GM12873 (cell line): ENCODE measurements around the gene USH2A.

Experiments used
- TF ChIP-seq, protein P1 (sequence below): IDR thresholded peaks from 2 replicates; pipeline ENCODE4 v1.5.1; 2012; ENCODE audit warnings: low read depth, mild to moderate bottlenecking, moderate library complexity, low read length, control low read depth; ENCODE audit not compliant: insufficient read depth; ENCODE audit errors: missing control alignments

The USH2A gene

DNA sequence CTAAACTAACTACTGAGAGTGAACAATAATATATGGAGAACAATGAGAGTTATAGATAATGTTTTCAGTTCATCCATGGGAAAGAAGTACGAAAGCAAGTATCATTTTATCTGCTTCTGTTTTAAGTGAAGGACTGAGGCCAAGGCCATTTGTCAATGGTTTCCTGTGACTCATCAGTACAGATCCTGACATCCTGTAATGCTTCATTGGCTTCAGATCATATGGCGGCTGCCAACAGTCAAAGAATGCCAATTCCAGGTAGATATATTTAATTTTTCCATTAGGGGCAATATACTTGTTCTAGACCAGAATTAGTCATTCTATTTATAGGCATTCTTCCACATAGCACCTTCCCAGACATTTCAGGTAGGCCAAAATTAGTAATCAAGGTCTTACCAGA lies 97.3 kb downstream of the USH2A start:
- TF ChIP-seq, protein P1, sequence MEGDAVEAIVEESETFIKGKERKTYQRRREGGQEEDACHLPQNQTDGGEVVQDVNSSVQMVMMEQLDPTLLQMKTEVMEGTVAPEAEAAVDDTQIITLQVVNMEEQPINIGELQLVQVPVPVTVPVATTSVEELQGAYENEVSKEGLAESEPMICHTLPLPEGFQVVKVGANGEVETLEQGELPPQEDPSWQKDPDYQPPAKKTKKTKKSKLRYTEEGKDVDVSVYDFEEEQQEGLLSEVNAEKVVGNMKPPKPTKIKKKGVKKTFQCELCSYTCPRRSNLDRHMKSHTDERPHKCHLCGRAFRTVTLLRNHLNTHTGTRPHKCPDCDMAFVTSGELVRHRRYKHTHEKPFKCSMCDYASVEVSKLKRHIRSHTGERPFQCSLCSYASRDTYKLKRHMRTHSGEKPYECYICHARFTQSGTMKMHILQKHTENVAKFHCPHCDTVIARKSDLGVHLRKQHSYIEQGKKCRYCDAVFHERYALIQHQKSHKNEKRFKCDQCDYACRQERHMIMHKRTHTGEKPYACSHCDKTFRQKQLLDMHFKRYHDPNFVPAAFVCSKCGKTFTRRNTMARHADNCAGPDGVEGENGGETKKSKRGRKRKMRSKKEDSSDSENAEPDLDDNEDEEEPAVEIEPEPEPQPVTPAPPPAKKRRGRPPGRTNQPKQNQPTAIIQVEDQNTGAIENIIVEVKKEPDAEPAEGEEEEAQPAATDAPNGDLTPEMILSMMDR, result no peak

DNA sequence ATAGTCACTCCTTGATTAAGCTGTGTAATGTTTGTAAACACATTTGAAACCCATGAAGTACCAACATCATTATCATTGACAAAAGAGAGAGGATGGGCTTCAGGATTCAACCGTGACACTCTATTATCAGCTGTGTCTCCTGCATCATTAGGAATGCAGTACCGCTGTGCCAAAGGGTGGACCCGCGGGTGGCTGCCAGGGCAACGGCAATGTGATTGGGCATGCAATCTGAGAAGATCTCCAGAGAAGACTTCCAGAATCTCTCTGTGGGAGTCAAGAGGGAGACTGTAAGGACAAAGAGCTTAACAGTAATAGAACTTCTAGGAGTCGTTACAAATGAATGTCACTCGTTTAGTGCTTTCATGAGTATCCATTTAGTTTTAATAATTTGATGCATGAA lies 97.9 kb downstream of the USH2A start:
- TF ChIP-seq, protein P1, result no peak

DNA sequence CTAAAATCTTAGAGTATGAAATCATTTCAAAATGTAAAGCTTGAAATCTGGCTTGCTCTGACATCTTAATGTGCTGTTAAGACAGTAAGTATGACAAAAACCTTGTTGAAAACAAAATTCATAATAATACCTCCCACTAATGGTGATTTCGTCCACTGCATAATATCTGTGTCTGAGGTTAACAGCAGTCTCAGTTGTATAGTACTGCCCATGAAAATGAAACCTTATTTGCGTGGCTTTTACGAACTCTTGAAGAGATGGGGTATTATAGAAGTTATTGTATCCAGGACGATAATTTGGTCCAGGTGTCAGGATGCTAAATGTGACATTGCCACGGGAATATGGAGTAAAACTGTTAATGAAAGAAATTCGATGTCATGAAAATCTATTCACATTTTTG lies 99.9 kb downstream of the USH2A start:
- TF ChIP-seq, protein P1, result no peak

DNA sequence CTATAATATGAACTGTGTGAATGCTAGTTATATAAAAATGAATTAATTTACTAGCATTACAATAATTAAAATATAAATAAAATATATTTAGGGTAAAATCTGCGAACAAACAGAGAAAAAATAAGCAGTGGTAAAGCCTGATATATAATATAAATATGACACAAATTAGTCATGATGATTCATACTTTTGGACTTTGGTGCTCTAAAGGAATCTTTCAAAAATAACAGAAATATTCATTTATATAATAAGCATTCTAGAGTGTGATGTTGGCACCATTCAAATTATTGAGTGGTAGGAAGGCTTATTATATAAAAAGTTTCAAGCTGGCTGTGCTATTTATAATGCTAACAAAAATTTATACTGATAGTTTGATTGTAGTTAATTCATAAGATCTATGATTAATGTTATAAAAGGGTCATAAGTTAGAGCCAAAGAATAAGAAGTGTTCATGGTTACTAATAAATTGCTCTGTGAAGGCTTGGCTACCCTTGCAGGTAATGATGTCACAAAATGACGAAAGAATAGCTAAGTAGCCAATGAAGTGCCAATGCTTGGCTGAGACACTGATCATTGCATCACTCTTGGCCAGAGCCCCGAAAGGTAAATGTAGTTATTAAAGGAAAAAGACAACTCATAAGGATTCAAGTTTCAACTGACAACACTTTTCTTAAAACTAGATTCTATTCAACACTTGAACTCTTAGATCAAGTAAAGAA lies 108.7 kb downstream of the USH2A start:
- TF ChIP-seq, protein P1, result no peak

DNA sequence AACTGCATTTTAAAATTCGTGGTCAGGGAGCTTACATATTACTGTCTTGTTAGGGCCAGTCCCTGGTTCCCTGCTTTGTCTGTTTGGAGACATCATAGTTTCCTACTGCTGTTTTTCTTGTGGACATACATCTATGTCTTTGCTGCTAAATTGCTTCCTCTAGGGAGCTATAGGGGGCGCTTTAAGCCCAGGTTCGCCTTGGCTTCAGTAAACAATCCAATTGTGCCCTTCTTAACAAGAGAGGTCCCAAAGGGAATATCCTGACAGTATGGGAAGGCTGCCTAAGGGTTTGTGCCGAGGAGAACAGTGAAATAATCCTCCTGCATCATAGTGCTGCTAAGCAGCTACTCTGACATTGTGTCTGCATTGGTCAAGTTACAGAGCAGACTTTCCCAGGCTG lies 112.5 kb downstream of the USH2A start:
- TF ChIP-seq, protein P1, result peak; percentile 63

DNA sequence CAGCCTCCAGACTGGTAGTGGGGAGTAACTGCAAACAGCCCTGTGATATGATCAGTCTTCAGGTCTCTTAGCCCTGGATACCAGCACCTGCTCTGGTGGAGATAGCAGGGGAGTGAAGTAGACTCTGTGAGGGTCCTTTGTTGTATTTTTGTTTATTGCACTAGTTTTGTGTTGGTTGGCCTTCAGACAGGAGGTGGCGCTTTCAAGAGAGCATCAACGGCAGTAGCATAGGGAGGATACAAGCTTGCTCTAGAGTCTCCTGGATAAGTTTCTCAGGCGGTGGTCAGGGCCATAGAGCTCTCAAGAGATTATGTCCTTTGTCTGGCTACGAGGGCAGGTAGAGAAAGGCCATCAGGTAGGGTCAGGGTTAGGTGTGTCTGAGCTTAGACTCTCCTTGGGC lies 116.4 kb downstream of the USH2A start:
- TF ChIP-seq, protein P1, result no peak

DNA sequence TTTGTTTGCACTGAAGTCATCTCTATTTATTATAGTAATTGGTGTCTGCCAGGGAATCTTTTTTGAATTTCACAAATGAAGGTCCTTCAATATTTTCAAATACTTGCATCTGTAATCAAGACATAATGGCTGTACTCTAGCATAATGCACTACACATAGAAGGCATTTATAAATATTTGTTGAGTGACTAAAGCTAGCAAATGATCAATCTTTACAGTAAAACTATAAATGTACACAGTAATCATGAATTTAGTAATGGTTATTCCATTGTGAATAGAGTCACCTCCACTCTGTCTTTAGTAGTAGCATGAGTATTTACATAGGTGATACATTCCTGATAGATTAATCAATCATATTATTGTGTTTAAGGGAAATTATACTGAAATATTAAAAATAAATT lies 119.6 kb downstream of the USH2A start:
- TF ChIP-seq, protein P1, result no peak
